ENCODE measurements around the gene ANAPC5.

- TF ChIP-seq CTCF (IDR thresholded peaks at IDR 0.05; ENCODE audit: insufficient read depth, low read depth, low read length), result no peak
- TF ChIP-seq EZH2 (IDR thresholded peaks at IDR 0.05; ENCODE audit: insufficient read depth, low read length), result no peak
Measured at GRCh38 chr12:121299662-121300061, 52.5 kb downstream of the ANAPC5 start.
